ENCODE results near the gene TRMT112.
A peak's percentile ranks its signal among the peaks of the same experiment; 100 is the strongest.
"Not testable (repeated sequence)": the region's sequence is repeated elsewhere in the genome, so short reads cannot be mapped to it uniquely, and the experiment has no call there.

Gene TRMT112

DNA sequence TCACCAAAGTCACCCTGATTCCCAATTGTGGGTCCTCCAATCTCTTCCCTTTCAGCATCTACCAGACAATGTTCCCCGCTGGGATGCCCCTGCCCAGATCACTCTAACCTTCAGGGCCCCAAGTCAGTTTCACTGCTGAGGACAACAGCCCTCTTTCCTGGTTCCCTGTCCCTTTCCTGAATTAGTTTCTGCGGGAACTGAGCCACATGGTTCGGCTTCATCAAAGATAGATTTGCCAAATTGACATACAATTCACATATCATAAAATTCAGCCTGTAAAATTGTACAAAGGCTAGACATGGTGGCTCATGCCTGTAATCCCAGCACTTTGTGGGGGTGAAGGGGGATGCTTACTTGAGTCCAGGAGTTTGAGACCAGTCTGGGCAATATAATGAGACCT is 10.6 kb upstream of the TRMT112 start:
- DNase-seq, result no peak

DNA sequence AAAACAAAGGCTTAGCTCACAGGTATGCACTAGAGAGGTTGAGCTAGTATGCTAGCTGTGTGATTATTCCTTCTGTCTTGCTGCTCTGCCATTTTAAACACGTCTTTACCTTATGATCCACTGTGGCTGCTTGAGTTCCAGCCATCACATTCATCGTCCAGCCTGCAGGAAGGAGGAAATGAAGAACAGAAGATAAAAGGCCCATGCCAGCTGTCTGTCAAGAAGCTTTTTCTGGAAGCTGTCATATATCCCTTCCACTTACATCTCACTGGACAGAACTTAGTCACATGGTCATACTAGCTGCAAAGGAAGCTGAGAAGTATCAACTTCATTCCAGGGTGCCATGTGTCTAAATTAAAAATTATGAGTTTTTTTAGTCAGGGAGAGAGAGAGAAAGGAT is 10.0 kb upstream of the TRMT112 start:
- DNase-seq, result no peak

DNA sequence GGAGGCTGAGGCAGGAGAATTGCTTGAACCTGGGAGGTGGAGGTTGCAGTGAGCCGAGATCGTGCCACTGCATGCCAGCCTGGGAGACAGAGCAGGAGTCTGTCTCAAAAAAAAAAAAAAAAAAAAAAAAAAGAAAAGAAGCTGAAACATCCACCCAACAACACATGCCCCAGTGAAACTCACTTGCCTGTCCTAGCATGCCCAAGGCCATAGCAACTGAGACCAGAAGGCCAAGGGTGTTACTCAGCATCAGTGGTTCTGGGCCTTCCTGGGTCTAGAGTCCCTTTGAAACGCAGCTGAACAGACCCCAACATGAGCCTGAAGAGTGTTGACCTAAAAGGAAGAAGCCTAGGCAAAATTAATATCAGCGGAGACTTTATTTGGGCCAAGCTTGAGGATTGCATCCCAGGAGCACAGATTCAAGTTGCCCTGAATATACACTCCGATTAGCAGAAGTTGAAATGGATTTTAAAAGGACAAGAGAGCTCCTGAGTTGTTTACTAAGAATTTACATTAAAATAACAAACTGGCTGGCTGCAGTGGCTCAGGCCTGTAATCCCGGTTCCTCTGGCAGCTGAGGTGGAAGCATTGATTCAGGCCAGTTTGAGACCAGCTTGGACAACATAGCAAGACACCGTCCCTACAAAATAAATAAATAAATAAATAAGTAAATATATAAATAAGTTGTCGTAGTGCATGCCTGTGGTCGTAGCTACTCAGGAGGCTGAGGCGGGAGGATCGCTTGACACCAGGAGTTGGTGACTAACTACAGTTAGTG is 7.5 kb upstream of the TRMT112 start:
- DNase-seq, result no peak

DNA sequence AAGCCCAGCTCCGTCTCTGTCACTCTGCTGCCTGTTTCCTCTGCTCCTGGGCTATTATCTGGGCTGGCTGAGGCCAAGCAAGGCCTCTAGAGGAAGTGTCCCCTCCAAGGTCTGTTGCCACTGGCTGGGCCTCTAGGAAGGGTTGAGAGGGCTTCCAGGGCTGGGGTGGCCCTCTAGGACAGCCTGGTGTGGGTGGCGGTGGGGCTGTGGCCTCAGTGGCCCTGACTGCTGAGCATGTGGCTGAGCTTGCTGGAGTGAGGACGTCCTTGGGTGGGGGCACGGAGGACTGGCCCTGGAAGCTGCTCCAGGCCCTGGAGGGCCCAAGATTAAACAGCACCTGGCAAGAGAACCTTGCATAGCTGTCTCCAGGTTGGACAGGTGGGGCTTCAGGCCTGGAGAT is 6.6 kb upstream of the TRMT112 start:
- DNase-seq, result not testable (repeated sequence)

DNA sequence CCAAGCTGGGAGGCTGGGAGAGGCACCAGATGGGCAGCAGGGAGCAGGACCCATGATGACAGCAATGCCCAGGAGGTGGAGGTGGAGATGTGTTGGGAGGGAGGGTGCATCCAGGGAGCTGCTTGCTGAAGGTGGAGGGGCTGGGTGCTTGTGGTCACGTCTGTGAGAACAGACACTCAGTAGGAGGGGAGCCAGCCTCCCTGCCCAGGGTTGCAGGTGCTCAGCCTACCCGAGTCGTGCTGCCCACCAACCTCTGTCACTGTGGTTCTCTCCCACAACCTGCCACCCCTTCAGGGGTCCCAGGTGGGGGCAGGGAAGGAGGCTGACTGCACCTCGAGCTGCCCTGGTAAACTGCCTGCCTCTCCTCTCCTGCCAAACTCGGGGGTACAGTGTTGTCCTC is 6.0 kb upstream of the TRMT112 start:
- DNase-seq, result no peak

DNA sequence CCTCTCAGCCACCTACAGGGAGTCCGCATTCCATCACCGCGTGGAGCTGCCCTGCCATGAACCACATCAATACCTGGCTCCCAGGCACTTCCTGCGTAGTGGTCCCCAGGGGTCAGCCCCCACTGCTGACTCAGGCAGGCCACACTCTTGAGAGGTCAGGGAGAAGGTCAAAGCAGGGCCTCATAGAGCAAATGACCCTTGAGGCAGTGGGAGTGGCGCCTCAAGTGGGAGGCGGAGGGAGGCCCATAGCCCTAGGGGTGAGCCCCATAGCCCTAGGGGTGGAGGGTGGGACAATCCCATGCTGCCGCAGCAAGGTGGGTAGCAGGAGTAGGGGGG is 5.5 kb upstream of the TRMT112 start:
- no peak for DNase-seq

DNA sequence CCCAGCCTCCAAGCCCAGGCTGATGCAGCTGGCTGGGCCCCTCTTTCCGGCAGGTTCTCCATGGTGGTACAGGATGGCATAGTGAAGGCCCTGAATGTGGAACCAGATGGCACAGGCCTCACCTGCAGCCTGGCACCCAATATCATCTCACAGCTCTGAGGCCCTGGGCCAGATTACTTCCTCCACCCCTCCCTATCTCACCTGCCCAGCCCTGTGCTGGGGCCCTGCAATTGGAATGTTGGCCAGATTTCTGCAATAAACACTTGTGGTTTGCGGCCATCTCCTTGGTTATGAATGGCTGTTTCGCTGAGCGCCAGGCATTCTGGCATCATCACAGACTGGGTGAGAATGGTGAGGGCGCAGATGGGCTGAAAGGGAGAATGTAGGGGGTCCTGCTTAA is 4.2 kb upstream of the TRMT112 start:
- DNase-seq, result no peak

DNA sequence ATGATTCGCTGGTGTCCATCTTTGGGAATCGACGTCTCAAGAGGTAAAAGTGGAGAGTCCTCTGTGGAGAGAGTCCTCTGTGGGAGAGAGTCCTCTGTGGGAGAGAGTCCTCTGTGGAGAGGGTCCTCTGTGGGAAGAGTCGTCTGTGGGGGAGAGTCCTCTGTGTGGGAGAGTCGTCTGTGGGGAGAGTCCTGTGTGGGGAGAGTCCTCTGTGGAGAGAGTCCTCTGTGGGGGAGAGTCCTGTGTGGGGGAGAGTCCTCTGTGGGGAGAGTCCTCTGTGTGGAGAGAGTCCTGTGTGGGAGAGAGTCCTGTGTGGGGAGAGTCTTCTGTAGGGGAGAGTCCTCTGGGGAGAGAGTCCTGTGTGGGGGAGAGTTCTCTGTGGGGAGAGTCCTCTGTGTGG is 3.7 kb upstream of the TRMT112 start:
- DNase-seq, result no peak

DNA sequence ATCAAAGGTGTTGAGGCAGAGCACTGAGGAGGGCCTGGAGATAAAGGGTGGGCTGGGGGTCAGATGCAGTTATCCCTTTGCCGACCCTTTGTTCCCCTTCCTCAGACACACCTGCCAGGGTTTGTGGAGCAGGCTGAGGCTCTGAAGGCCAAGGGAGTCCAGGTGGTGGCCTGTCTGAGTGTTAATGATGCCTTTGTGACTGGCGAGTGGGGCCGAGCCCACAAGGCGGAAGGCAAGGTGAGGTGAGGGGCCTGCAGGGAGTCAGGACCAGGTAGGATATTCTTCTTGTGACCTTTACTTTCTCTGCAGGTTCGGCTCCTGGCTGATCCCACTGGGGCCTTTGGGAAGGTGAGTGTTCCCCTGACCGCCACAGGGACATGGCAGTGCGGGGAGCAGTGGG is 3.2 kb upstream of the TRMT112 start:
- no peak for DNase-seq

DNA sequence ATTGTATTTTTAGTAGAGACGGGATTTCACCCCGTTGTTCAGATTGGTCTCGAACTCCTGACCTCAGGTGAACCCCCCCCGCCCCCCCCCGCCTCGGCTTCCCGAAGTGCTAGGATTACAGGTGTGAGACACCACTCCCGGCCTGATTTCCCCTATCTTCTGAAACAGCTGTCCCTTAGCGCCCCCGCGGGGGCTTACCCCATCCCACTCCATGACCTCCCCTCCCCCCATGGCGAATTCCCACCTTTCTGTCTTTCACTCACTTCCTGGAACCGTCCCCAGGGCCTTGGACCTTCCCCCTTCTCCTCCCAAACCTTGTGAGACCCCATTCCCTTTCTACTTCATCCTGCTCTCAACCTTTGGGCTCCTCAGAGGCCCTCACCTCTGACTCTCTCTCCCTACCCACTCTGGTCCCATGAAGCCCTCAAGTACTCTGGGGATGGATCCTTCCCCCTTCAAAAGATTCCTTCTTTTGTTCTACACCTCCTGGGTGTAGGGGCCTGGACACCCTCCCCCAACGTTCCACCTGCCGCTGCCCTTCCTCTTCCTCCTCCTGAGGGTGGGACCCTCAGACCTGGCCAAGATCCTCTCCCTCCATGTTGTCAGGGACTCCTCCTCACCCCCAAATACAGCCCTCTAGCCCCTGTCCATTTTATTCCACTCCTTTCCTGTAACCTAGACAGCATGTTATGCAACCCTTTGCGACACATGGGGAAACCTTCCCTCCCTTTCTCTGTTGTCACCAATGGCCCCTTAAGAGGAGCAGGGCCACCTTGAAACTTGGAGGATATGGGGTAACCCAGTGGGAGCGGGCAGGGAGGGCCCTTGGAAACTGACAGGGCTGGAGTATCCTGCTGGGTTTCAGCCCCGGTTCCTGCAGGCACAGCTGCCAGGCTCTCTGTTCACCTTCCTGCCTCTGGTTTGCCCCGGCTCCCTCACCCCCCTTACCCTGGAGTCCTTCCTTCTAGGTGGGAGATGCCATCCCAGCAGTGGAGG is 1.7 kb upstream of the TRMT112 start:
- no peak for DNase-seq

DNA sequence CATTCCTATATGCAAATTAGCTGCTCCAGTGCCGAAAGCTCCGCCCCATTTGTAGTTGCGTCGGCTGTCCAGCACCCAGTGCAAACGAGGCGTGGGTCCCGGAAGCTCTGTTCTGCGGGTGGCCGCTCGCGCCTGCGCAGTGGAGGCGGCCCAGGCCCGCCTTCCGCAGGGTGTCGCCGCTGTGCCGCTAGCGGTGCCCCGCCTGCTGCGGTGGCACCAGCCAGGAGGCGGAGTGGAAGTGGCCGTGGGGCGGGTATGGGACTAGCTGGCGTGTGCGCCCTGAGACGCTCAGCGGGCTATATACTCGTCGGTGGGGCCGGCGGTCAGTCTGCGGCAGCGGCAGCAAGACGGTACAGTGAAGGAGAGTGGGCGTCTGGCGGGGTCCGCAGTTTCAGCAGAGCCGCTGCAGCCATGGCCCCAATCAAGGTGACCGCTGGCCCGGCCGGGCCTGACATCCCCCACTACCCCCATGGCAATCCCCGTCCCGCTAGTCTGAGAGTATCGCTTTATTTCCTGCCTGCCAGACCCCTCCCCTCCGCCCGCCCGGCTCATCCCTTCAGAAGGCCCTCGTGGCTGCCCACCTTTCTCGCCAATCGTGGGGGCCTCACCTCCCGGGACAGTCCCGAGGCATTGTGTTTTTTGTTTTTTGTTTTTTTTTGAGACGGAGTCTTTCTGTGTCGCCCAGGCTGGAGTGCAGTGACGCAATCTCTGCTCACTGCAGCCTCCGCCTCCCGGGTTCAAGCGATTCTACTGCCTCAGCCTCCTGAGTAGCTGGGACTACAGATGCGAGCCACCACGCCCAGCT is 804 bp upstream of the TRMT112 start, which contains the start of gene PRDX5:
Gene PRDX5, plus strand, starts transcription at position 161 of the 805 bp plus-strand sequence. Its CDS starts 95 bp downstream, at position 256.
- peak; percentile 97 for DNase-seq

DNA sequence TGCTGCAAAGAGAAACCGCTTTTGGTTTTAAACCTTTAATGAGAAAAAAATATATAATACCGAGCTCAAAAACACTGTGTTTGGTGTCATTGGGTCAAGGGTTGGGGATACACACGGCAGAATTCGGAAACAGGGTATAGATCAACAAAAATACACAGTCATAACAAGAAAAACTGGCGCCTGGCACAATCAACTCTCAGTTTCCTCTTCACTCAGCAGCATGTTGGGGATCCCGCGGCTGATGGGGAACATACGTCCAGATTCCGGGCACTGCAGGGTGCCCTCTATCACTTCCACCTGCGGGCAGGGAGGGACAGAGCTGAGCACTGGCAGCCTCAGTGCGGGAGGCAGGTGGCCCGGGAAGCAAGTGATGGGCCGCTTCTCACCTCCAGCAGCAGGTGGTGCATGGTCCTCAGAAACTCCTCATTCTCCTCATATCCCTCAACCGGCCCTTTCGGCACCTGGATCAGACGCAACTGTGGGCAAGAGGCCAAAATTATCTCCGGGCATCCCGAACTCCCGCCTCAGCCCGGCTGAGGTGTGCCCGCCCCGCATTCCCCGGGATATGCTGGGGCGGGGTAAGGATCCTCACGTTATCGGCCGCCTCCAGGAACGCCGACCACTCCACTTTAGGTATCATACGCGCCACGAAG is 561 bp downstream of the TRMT112 start:
- DNase-seq, result peak; percentile 16

DNA sequence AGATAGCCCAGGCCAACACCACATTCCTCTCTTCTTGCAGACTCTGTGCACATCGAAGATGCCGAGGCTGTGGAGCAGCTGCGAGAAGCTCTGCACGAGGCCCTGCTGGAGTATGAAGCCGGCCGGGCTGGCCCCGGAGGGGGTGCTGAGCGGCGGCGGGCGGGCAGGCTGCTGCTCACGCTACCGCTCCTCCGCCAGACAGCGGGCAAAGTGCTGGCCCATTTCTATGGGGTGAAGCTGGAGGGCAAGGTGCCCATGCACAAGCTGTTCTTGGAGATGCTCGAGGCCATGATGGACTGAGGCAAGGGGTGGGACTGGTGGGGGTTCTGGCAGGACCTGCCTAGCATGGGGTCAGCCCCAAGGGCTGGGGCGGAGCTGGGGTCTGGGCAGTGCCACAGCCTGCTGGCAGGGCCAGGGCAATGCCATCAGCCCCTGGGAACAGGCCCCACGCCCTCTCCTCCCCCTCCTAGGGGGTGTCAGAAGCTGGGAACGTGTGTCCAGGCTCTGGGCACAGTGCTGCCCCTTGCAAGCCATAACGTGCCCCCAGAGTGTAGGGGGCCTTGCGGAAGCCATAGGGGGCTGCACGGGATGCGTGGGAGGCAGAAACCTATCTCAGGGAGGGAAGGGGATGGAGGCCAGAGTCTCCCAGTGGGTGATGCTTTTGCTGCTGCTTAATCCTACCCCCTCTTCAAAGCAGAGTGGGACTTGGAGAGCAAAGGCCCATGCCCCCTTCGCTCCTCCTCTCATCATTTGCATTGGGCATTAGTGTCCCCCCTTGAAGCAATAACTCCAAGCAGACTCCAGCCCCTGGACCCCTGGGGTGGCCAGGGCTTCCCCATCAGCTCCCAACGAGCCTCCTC is 1.5 kb downstream of the TRMT112 start:
- DNase-seq, result not testable (repeated sequence)

DNA sequence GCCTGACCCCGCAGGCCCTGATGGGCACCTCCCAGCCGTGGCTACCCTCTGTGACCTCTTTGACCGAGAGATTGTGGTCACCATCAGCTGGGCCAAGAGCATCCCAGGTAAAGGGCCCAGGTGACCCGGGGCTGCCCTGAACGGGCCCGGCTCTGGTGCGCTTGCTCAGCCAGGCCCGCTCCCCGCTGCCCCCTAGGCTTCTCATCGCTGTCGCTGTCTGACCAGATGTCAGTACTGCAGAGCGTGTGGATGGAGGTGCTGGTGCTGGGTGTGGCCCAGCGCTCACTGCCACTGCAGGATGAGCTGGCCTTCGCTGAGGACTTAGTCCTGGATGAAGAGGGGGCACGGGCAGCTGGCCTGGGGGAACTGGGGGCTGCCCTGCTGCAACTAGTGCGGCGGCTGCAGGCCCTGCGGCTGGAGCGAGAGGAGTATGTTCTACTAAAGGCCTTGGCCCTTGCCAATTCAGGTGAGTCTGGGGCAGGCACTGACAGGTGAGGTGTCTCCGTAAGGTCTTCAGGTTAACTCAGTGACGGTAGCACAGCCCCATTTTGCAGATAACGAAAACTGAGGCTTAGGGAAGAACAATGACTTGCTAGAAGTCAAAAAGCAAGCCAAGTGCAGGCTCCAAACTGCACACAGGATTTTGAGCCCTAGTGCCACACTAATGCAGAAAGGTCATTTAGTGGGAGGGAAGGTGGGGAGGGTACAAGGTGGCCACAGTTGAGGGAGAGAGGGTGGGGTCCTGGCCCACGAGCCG is 2.4 kb downstream of the TRMT112 start:
- DNase-seq, result no peak

DNA sequence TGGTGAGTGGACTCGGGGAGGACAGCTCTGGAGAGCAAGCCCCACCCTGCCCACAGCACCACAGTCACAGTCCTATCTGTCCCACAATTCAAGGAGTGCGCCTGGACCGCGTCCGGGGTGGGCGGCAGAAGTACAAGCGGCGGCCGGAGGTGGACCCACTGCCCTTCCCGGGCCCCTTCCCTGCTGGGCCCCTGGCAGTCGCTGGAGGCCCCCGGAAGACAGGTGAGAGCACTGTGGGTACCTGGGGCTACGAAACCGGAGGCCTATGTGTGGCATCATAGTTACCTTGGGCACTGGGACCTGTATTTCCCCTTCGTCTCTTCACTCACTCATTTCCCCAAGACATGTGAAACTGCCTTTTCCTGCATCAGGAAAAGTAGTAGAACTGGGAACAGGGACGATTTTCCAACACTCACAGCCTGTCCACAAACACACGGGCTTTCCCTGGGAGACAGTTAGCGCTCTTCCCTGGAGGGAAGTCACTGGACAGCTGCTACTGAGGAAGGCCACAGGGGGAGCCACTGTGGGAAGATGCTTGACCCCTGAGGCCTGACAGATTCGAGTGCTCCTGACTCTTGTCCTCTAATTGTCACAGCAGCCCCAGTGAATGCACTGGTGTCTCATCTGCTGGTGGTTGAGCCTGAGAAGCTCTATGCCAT is 3.1 kb downstream of the TRMT112 start:
- DNase-seq, result no peak

DNA sequence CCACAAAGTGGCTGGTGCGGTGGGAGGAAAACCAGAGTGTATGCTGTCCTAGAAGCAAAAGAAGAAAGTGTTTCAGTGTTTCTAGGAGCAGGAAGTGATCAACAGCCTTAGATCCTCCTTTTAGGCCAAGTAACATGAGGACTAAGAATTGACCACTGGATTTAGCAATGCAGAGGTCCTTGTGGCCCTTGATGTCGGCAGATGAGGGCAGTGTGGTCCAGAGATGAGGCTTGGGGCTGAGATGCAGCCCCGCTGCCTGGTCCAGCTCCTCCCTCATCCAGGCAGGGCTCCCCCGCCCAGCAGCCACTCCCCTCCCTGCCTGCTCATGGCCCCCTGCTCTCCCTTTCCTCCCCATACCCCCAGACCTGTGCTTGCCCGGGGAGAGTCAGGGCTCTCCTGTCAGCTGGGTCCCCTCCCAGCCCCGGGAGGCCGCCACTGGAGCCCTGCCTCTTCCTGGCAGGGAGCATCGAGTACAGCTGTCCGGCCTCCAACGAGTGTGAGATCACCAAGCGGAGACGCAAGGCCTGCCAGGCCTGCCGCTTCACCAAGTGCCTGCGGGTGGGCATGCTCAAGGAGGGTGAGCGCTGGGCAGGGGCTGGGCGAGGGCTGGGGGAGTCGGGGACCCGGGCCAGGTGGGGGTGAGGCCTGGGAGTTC is 3.7 kb downstream of the TRMT112 start:
- DNase-seq, result no peak

DNA sequence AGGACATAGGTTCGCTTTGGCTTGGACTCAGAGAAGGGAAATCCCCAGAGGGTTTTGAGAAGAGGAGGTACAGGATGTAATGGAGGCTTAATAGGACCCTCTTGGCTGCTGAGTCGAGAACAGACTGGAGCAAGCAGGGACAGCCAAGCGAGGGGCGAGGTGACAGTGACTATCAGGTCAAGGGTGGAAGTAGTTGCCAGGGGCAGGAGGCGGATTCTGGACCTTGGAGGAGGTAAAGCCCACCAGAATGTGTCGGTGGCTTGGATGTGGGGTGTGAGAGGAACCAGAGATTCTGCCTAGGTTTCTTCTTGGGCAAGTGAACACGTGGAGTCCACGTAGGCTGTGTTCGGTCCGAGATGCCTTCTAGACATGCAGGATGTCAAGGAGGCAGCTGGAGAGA is 4.4 kb downstream of the TRMT112 start:
- no peak for DNase-seq

DNA sequence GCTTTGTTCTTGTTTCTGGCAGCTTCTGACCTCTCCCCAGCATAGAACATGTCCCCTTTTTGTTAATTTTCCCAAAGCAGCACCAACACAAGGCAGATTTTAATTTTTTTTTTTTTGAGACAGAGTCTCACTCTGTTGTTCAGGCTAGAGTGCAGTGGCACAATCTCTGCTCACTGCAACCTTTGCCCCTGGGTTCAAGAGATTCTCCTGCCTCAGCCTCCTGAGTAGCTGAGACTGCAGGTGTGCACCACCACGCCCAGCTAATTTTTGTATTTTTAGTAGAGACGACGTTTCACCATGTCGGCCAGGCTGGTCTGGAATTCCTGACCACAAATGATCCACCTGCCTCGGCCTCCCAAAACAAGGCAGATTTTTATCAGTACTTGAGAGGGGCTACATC is 9.6 kb downstream of the TRMT112 start:
- not testable (repeated sequence) for DNase-seq

DNA sequence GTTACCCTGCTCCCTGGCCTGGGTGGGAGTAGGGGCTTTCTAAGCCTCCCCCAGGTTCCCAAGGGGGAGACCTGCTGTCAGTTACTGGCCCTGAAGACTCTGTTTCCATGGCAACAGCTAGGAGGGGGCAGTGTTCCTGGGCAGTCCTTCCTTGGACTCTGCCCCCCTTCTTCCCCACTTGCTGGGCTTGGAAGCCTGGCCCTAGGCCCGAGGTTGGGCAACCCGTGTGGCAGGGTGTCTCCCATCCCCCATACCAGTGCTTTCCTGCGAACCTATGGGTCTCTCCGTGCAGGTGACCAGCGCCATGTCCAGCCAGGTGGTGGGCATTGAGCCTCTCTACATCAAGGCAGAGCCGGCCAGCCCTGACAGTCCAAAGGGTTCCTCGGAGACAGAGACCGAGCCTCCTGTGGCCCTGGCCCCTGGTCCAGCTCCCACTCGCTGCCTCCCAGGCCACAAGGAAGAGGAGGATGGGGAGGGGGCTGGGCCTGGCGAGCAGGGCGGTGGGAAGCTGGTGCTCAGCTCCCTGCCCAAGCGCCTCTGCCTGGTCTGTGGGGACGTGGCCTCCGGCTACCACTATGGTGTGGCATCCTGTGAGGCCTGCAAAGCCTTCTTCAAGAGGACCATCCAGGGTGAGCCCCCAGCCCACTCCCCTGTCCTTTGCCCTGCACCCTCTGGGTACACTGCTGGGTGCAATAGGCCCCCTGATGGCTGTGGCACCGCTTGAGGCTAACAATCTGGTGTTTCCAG is 10.3 kb downstream of the TRMT112 start:
- no peak for DNase-seq
